ENCODE results near the gene TNS3.

The TNS3 gene

DNA sequence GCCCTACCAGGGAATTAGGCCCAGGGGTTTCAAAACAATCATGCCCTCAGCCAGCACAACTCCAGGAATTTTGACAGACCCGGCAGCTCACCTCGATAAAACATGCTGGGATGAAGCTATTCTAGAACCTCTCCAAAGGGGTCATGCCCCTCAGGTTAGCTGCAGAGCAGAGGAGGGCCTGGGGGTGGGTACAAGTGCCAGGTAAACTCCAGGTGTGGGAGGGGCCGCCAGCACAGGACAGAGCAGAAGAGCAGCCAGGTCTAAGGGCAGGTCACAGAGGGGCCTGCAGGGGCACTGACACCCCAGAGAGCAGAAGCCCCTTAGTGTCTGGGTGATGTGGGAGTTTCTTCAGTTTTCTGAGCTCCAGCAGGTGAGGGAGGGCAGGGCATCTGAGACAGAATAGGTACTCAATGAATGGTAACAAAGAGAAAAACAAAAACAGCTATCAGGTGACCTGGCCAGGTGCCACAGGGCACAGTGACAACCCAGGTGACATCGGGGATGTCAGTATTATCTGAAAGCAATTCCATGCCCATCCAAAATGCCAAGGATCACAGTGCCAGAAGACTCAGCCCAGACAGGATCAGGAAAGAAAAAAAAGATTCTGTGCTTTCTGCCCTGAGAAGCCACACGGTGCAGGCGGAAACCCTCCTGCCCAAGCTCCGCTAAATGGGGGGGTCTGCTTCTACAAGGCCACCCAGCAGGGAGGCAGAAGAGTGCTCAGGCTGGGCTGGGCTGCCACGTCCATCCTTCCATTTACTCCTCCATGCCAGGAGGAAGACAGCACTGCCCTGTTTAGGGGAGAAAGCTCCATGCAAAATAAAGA, 104.5 kb downstream of the TNS3 start:
- peak overlapping the region; percentile 73; the same call in 1 of the 2 replicates for H3K27ac ChIP-seq
- H4K20me1 ChIP-seq (ENCODE audit: insufficient read depth): peaks cover 42% of the 10 kb centered on the region; the same call in 1 of the 2 replicates
- H3K36me3 ChIP-seq (ENCODE audit: insufficient read depth): peaks cover 4% of the 10 kb centered on the region; the same call in 1 of the 2 replicates
- peaks cover 90% of the 10 kb centered on the region for H3K79me2 ChIP-seq (ENCODE audit: insufficient read depth, low read depth)
- TF ChIP-seq, protein P1, sequence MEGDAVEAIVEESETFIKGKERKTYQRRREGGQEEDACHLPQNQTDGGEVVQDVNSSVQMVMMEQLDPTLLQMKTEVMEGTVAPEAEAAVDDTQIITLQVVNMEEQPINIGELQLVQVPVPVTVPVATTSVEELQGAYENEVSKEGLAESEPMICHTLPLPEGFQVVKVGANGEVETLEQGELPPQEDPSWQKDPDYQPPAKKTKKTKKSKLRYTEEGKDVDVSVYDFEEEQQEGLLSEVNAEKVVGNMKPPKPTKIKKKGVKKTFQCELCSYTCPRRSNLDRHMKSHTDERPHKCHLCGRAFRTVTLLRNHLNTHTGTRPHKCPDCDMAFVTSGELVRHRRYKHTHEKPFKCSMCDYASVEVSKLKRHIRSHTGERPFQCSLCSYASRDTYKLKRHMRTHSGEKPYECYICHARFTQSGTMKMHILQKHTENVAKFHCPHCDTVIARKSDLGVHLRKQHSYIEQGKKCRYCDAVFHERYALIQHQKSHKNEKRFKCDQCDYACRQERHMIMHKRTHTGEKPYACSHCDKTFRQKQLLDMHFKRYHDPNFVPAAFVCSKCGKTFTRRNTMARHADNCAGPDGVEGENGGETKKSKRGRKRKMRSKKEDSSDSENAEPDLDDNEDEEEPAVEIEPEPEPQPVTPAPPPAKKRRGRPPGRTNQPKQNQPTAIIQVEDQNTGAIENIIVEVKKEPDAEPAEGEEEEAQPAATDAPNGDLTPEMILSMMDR (conservative IDR thresholded peaks at IDR 0.05; ENCODE audit: low read depth, low read length): no peak
- peak overlapping the region; percentile 59; the same call in 1 of the 2 replicates for H3K9ac ChIP-seq
- H3K27me3 ChIP-seq (ENCODE audit: insufficient read depth, low read depth): no peaks in the 10 kb centered on the region
- no peak overlapping the region for H2AFZ ChIP-seq (ENCODE audit: low read depth)
- H3K4me2 ChIP-seq: peak overlapping the region; percentile 94
- peaks cover 52% of the 10 kb centered on the region for H3K4me1 ChIP-seq (ENCODE audit: low read depth, poor library complexity, severe bottlenecking)
- no peak overlapping the region for H3K4me3 ChIP-seq (IDR thresholded peaks at IDR 0.05; ENCODE audit: insufficient read depth, low read depth, low read length)

DNA sequence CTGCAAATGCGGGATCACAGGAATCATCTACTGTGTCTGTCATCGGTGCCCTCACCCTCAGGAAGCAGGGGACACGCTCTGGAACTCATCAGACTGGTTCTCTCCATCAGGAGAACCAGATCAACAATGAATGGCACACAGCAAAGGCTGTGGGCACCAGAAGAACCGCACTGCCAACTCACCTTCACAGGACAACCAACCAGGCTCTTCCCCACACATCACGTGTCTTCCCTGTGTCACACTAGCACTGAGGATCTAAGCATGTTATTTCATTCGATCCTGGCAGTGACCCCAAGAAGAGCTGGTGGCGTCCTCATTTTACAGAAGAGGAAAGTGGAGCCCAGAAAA, 106.1 kb downstream of the TNS3 start:
- Histone ChIP-seq H3K79me2 (ENCODE audit: insufficient read depth, low read depth) (peaks cover 100% of the 10 kb centered on the region), H4K20me1 (ENCODE audit: insufficient read depth) (peaks cover 42% of the 10 kb centered on the region; the same call in 1 of the 2 replicates), H3K9ac (peak overlapping the region; percentile 22; the same call in 1 of the 2 replicates), H3K36me3 (ENCODE audit: insufficient read depth) (peaks cover 4% of the 10 kb centered on the region; the same call in 1 of the 2 replicates), H3K4me2 (peak overlapping the region; percentile 94), H3K27ac (peak overlapping the region; percentile 73), H3K4me1 (ENCODE audit: low read depth, poor library complexity, severe bottlenecking) (peaks cover 49% of the 10 kb centered on the region), H2AFZ (ENCODE audit: low read depth) (no peak overlapping the region), H3K27me3 (ENCODE audit: insufficient read depth, low read depth) (no peaks in the 10 kb centered on the region), H3K4me3 (IDR thresholded peaks at IDR 0.05; ENCODE audit: insufficient read depth, low read depth, low read length) (no peak overlapping the region)
- TF ChIP-seq, protein P1 (conservative IDR thresholded peaks at IDR 0.05; ENCODE audit: low read depth, low read length): no peak

DNA sequence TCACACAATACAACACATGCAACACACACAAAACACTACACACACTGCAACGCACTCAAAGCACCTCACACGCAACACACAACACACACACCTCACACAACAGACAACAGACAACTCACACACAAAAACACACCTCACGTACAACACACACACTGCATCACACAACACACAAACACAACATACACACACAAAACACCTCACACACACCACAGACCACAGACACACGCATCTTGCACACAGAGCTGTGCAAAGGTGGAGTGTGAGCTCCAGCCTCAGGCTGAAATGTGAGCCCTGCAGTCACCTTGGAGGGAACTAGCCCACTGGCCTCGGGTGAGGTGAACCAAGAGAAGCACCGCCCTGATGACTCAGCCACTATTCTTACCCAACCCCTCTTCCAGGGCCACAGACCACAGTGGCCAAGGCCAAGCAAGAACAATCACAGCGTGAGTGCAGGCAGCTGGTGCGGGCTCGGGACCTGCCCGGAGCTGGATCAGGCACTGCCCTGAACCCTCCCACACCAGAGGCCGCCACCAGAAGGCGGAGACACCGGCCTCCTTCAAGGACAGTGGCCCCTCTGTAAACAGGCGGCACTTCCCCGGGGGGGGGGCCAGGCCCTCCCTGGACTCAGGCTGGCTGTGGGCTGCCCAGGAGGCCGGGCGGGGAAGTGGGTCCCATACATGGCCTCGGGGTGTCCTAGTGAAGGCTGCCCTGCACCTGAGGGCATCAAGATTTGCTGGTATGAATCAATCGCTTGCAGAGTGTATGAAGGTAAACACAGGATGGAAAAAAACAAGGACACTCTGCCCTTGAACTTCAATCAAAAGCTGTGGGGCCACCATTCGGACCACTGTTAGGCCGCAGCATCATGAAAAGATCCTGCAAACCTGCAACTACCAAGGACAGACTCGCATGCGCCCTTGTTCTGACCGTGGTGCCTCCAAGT, 106.7 kb downstream of the TNS3 start:
- Histone ChIP-seq H3K9ac (peak overlapping the region; percentile 22; the same call in 1 of the 2 replicates), H3K27ac (peak overlapping the region; percentile 73), H3K36me3 (ENCODE audit: insufficient read depth) (peaks cover 4% of the 10 kb centered on the region; the same call in 1 of the 2 replicates), H3K4me3 (IDR thresholded peaks at IDR 0.05; ENCODE audit: insufficient read depth, low read depth, low read length) (no peak overlapping the region), H3K27me3 (ENCODE audit: insufficient read depth, low read depth) (no peaks in the 10 kb centered on the region), H2AFZ (ENCODE audit: low read depth) (no peak overlapping the region), H3K4me1 (ENCODE audit: low read depth, poor library complexity, severe bottlenecking) (peaks cover 49% of the 10 kb centered on the region), H4K20me1 (ENCODE audit: insufficient read depth) (peaks cover 42% of the 10 kb centered on the region; the same call in 1 of the 2 replicates), H3K79me2 (ENCODE audit: insufficient read depth, low read depth) (peaks cover 100% of the 10 kb centered on the region), H3K4me2 (peak overlapping the region; percentile 94)
- TF ChIP-seq, protein P1 (conservative IDR thresholded peaks at IDR 0.05; ENCODE audit: low read depth, low read length): no peak; the same call in 1 of the 2 replicates

DNA sequence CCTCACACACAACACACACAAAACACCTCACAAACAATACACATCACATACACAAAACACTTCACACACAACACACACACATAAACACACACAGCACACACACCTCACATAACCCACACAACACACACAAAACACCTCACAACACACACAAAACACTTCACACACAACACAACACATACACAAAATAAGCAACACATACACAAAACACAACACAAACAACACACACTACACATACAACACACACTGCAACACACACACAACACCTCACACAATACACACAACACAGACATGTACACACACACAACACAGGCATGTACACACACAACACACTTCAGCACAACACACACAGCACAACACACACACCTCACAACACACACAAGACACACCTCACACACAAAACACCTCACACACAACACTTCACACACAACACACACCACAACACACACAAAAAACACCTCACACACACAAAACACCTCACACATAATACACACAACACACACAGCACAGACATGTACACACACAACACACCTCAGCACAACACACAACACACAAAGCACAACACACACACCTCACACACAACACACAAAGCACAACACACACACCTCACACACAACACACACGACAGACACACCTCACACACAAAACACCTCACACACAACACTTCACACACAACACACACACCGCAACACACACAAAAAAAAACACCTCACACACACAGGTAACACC, 107.5 kb downstream of the TNS3 start:
- Histone ChIP-seq H2AFZ (ENCODE audit: low read depth) (no peak overlapping the region), H3K36me3 (ENCODE audit: insufficient read depth) (peaks cover 4% of the 10 kb centered on the region; the same call in 1 of the 2 replicates), H3K79me2 (ENCODE audit: insufficient read depth, low read depth) (peaks cover 100% of the 10 kb centered on the region), H3K27me3 (ENCODE audit: insufficient read depth, low read depth) (no peaks in the 10 kb centered on the region), H3K4me3 (IDR thresholded peaks at IDR 0.05; ENCODE audit: insufficient read depth, low read depth, low read length) (no peak overlapping the region), H3K27ac (peak overlapping the region; percentile 73), H3K4me2 (peak overlapping the region; percentile 94), H3K9ac (peak overlapping the region; percentile 22; the same call in 1 of the 2 replicates), H3K4me1 (ENCODE audit: low read depth, poor library complexity, severe bottlenecking) (peaks cover 49% of the 10 kb centered on the region), H4K20me1 (ENCODE audit: insufficient read depth) (peaks cover 42% of the 10 kb centered on the region; the same call in 1 of the 2 replicates)
- TF ChIP-seq, protein P1 (conservative IDR thresholded peaks at IDR 0.05; ENCODE audit: low read depth, low read length): no peak

Data from KMS-11 (cell line).